Ureter (tissue), 1 donor: Measurements from ENCODE around the gene PCSK5. TPM values are rescaled to one million over a fixed set of nuclear protein-coding genes. Genes with fewer than 3 reads are reported as not detected.
"Not testable (repeated sequence)": the region's sequence is repeated elsewhere in the genome, so short reads cannot be mapped to it uniquely, and the experiment has no call there.

Experiments
- DNase-seq: peaks from one replicate; pipeline ENCODE4 v3.0.0-alpha.2; 2020; ENCODE audit warnings: low spot score
- total RNA-seq: library from RNA; stranded (reverse); gene quantifications from one replicate; pipeline ENCODE4 v1.2.4, GENCODE V29; 2023
- donor health status: DM: yes; HTN: yes; CAD: no.

The PCSK5 gene
- total RNA-seq, 1 donor from 2014 or later, result 13.8 TPM

DNA sequence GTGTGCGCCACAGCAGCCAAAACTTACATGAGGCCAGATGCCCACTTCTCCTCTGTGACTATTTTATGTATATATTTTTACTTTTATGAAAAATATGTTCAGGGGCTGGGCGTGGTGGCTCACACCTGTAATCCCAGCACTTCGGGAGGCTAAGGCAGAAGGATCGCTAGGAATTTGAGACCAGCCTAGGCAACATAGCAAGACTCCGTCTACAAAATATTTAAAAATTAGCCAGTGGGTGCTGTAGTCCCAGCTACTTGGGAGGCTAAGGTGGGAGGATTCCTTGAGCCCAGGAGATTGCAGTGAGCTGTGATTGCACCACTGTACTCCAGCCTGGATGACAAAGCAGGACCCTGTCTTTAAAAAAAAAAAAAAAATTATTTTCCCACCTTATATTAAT lies 420.5 kb downstream of the PCSK5 start:
- DNase-seq, result no peak

DNA sequence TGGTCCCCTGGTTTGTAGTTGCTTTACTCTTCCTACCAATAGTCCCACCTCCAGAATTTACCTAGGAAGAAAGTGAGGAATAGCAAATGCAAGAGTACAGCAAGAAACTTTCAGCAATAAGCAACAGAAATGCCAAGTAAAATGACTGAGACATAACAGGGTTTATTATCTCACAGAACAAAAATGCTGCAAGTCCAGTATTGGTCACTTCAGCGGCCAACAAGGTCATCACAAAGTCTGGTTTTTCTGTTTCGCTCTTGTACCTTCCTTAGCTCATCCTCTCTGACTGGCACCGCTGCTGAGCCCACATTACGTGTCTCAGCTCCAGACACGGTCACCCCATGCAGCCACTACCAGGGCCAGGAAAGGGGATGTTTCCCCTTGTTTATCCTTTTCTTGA lies 421.1 kb downstream of the PCSK5 start:
- no peak for DNase-seq

- DNase-seq, result no peak
Observed at GRCh38 chr9:76313771-76314170, 423.3 kb downstream of the PCSK5 start.

- DNase-seq, result no peak
Observed at GRCh38 chr9:76314321-76314720, 423.8 kb downstream of the PCSK5 start.

DNA sequence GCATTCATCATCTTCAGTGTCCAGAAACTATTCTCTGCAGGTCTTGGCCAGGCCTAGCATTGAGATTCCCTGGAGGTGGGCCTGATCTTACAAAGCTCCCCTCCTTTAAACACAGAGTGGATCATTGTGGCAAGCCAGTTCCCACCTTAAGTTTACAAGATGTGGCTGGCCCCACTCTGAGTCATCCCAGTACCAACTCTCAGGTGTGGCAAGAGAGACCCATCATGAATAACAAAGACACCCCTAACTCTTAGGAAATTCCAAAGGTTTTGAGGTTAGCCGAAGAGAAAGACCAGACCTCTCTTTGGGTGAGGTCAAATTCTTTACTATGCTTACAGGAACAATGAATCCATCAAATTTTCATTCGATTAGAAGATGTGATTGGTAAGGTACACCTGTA lies 425.6 kb downstream of the PCSK5 start:
- no peak for DNase-seq

GRCh38 chr9:76319466-76319865 lies 429.0 kb downstream of the PCSK5 start:
- DNase-seq, result not testable (repeated sequence)

GRCh38 chr9:76321195-76321828 lies 430.8 kb downstream of the PCSK5 start:
- no peak for DNase-seq

- no peak for DNase-seq
Observed at GRCh38 chr9:76322810-76323209, 432.3 kb downstream of the PCSK5 start.

DNA sequence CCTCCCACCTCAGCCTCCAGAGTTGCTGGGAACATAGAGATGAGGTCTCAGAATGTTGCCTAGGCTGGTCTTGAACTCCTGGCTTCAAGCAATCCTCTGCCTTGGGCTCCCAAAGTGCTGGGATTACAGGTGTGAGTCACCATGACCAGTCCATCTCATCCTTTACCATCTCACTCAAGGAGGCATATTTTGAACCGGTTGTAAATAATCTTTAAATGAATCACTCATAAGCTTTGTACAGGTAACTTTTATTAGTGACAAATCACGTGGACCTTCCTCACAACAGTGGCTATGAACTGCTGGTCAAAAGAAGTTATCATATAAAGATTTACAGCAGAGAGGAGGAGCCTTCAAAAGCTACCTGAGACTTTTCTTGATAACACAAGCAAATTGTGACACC lies 433.0 kb downstream of the PCSK5 start:
- no peak for DNase-seq

- DNase-seq, result not testable (repeated sequence)
Observed at GRCh38 chr9:76324030-76324429, 433.6 kb downstream of the PCSK5 start.

DNA sequence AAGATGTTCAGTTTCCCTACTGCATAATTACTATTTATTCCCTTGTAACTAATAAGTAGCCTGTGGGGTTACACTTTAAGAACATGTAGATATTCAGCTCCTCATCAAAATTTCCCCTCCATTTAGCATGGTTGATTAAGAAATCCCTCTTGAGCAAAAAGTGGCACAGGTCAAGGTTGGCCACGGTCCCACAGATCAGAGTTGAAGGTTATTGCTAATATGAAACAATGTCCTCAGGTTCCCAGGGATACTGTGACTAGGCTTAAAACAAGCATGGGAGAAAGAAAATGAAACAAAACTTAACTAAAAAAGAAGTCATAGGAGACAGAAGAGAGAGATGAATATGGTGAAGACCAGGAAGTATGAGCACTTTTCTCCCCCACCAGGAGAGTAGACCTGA lies 439.6 kb downstream of the PCSK5 start:
- no peak for DNase-seq

DNA sequence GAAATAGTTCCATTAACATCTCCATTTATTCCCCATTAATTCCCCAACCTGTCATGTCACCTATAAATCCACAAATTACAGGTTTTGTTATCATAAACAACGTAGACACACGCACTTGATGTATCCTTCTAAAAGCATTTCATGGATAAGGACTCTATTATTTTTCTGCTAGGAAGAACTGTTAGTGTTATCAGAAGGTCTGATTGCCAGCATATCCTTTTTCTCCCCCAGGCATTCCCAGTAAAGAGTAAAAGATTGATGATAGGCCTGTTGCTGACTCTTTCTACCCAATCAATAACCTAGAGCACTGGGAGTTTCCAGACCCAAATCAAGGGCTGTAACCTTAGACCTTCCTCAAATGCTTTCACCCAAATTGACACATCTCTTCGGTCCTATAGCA lies 442.9 kb downstream of the PCSK5 start:
- no peak for DNase-seq

- no peak for DNase-seq
Observed at GRCh38 chr9:76333964-76334363, 443.5 kb downstream of the PCSK5 start.

GRCh38 chr9:76336027-76336426 lies 445.6 kb downstream of the PCSK5 start:
- no peak for DNase-seq

DNA sequence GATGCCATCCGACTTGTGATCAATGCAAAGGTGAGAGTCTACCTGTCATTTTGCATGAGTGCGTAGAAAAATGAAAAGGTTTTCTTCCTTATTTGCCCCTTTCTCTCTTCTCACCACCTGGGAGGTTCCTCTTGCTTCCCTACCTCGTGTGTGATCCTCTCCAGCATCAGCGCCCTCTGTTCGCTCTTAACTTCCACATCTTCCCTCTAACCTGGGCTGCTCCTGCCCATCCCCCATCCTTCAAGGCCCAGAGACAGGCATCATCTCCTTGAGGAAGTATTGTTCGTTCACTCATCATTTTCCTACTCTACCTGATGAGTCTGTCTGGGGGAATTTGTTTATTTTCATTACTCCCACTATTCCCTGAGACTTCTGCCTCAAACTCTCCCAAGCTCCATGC lies 447.9 kb downstream of the PCSK5 start:
- no peak for DNase-seq

DNA sequence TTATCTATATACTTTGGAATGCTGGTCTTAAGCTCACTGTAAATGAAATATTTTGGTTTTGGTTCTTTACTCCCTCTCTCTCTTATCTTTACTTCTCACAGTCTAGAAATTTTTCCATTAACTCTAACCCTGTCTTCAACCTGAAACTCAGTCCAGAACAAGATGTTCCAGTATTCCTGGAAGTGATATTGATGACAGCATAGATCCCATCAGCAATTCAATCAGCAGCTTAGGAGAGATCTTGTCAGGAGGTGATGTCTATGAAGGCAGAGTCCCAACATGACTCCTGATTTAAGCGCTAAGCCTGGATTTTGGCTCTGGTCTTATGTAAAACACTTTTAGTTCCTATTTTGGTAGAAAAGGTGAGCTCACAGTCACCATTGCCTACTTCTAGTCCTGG lies 451.1 kb downstream of the PCSK5 start:
- no peak for DNase-seq

DNA sequence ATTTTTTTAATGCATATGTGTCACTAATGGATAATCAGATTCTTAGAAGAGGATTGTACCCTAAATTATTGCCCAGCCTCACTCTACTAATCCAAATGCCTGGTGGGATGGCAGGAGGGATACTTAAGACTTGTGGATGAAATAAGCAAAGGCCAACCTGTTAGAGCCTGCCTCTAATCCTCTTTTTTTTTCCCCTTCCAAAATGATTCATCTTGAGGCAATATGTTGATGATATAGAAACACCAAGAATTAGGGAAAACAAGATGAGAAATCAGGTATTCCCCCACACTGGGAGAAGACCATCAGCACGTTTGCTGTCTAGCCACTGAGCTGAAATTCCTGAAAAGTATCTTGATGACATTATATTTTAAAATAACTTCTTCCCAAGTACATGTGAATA lies 451.7 kb downstream of the PCSK5 start:
- no peak for DNase-seq

- DNase-seq, result no peak
Observed at GRCh38 chr9:76342858-76343257, 452.4 kb downstream of the PCSK5 start.

- no peak for DNase-seq
Observed at GRCh38 chr9:76349865-76350264, 459.4 kb downstream of the PCSK5 start.

DNA sequence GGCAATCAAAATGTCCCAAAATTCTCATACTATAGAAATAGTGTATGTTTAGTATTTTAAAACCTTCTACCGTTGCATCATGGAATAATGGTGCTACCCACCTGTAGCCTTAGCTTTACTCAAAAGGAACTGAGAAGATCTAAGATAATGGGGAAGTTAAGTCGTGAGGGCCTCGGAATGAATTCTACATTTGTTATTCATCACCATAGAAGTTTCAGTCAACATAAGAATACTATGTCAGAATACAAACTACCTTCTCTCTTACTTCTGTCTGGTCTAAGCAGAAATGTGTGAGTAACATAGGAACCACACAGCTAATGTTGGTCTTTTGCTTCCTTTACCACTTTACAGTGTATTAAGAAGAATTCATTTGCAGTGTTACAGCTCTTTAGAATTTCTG lies 460.5 kb downstream of the PCSK5 start:
- DNase-seq, result no peak

DNA sequence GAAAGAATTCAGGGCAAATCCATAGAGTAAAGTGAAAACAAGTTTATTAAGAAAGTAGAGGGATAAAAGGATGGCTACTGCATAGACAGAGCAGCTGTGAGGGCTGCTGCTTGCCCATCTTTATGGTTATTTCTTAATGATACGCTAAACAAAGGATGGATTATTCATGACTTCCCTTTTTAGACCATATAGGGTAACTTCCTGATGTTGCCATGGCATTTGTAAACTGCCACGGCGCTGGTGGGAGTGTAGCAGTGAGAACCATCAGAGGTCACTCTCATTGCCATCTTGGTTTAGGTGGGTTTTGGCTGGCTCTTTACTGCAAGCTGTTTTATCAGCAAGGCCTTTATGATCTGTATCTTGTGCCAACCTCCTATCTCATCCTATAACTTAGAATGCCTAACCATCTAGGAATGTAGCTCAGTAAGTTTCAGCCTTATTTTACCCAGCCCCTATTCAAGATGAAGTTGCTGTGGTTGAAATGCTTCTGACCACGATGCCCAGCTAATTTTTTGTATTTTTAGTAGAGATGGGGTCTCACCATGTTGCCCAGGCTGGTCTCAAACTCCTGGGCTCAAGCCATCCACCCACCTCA lies 461.6 kb downstream of the PCSK5 start:
- DNase-seq, result no peak

DNA sequence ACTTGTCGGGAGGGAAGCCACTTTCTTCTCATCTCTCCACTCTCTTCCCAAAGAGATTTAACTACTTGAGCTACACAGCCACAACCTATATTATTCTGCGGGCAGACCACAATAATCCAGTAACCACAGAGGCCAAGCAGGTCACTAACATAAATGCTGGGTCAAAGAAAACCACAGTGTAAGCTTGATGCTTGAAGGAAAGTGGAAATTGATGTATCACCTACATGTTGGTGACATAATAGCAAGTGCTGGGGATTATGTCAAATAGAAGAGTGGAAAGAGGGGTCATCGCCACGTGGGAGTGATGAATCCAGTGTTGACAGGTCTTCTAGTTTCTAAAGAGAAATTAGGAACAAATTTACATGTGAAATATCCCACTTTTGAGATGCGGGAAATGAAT lies 462.8 kb downstream of the PCSK5 start:
- no peak for DNase-seq

- DNase-seq, result no peak
Observed at GRCh38 chr9:76354221-76354620, 463.7 kb downstream of the PCSK5 start.

- no peak for DNase-seq
Observed at GRCh38 chr9:76355886-76356285, 465.4 kb downstream of the PCSK5 start.
